Prostate gland (tissue), 2 donors: Measurements from ENCODE around the gene PLBD2.

Experiments used
- CTCF ChIP-seq, 4 experiments: fragments of 200-600 bp in 2 of 4; fragments of 450-650 bp in 2 of 4; sonication (generic) in 2 of 4; IDR thresholded peaks; 1 replicate in 3 of 4; 2 replicates in 1 of 4; pipeline ENCODE4 v1.5.1; 2016 to 2019; ENCODE audit warnings: antibody characterized with exemption in 4 of 4, mild to moderate bottlenecking in 2 of 4, moderate library complexity in 2 of 4
- POLR2A ChIP-seq: fragments of 450-650 bp; IDR thresholded peaks from one replicate; pipeline ENCODE4 v1.6.1; 2016; ENCODE audit warnings: antibody characterized with exemption, mild to moderate bottlenecking
- POLR2AphosphoS5 ChIP-seq: sonication (generic); formaldehyde crosslinking; IDR thresholded peaks from one replicate; pipeline ENCODE4 v1.6.1; 2017; ENCODE audit warnings: antibody characterized with exemption

GRCh38 chr12:113400362-113400761 lies 42.0 kb downstream of the PLBD2 start:
- TF ChIP-seq CTCF (IDR thresholded peaks at IDR 0.05) (no peak), POLR2A (no peak), POLR2AphosphoS5 (no peak)
